GM12865 (cell line): Measurements from ENCODE around the gene SDF4.
"Not testable (repeated sequence)": the region's sequence is repeated elsewhere in the genome, so short reads cannot be mapped to it uniquely, and the experiment has no call there.

Experiments
- DNase-seq: peaks from one replicate; pipeline ENCODE4 v3.0.0; 2010; ENCODE audit warnings: low read depth
- H3K4me3 ChIP-seq: 2 replicates; pipeline ENCODE4 v1.5.1; 2011; ENCODE audit warnings: mild to moderate bottlenecking, low read depth, low read length, control low read depth
- CTCF ChIP-seq: IDR thresholded peaks from 2 replicates; pipeline ENCODE4 v1.5.1; 2011; ENCODE audit warnings: low read length, control low read depth, low read depth, inconsistent platforms; ENCODE audit not compliant: insufficient read depth; ENCODE audit errors: missing control alignments

Gene SDF4

GRCh38 chr1:1197188-1197500 is 34.7 kb downstream of the SDF4 start:
- DNase-seq: no peak
- no peak for TF ChIP-seq CTCF
- no peak overlapping the region for H3K4me3 ChIP-seq

GRCh38 chr1:1196431-1197187 is 35.2 kb downstream of the SDF4 start:
- DNase-seq: no peak
- H3K4me3 ChIP-seq: no peak overlapping the region
- TF ChIP-seq CTCF: no peak

- not testable (repeated sequence) for DNase-seq, H3K4me3 ChIP-seq
These were observed 36.1 kb downstream of the SDF4 start for GRCh38 chr1:1195726-1196125.

GRCh38 chr1:1194723-1195122 is 37.1 kb downstream of the SDF4 start:
- TF ChIP-seq CTCF: no peak
- no peak overlapping the region for H3K4me3 ChIP-seq
- DNase-seq: no peak

GRCh38 chr1:1191734-1192133 is 40.1 kb downstream of the SDF4 start:
- TF ChIP-seq CTCF: no peak
- no peak for DNase-seq
- H3K4me3 ChIP-seq: no peak overlapping the region

GRCh38 chr1:1189111-1189510 is 42.7 kb downstream of the SDF4 start:
- no peak for TF ChIP-seq CTCF
- no peak for DNase-seq
- H3K4me3 ChIP-seq: no peak overlapping the region

- no peak for TF ChIP-seq CTCF
- DNase-seq: no peak
- no peak overlapping the region for H3K4me3 ChIP-seq
These were observed 43.9 kb downstream of the SDF4 start for GRCh38 chr1:1187938-1188337.
